Stimulated activated naive CD8-positive, alpha-beta T cell treated with anti-CD3 and anti-CD28 coated beads, Interleukin-15, amount 100 ng/mL, for 72 hours (primary cell): Measurements from ENCODE around the gene APBA3.

ENCODE experiments used
- ATAC-seq: fragments of 150-1000 bp; cut with Tn5 transposase; 2 replicates; pipeline ENCODE4 v1.10.0; 2021; ENCODE audit warnings: mild to moderate bottlenecking, moderate library complexity
- DNase-seq, 2 donors: peaks; one replicate each; pipeline ENCODE4 v3.0.0; 2021 to 2022
- H3K27ac Mint-ChIP-seq, 2 donors: one replicate each; pipeline ENCODE4 v1.8.0; 2022; ENCODE audit warnings: mild to moderate bottlenecking in 2 of 2, mixed read lengths in 2 of 2, moderate library complexity in 2 of 2
- H3K27me3 Mint-ChIP-seq: one replicate; pipeline ENCODE4 v1.8.0; 2022; ENCODE audit warnings: mixed read lengths
- H3K4me1 Mint-ChIP-seq: one replicate; pipeline ENCODE4 v1.8.0; 2022; ENCODE audit warnings: mild to moderate bottlenecking, mixed read lengths
- H3K4me3 Mint-ChIP-seq, 2 donors: one replicate each; pipeline ENCODE4 v1.8.0; 2022; ENCODE audit warnings: mild to moderate bottlenecking in 2 of 2, mixed read lengths in 2 of 2, moderate library complexity in 1 of 2
- H3K9me3 Mint-ChIP-seq, 2 donors: one replicate each; pipeline ENCODE4 v1.8.0; 2022; ENCODE audit warnings: mixed read lengths in 2 of 2

Gene APBA3

DNA sequence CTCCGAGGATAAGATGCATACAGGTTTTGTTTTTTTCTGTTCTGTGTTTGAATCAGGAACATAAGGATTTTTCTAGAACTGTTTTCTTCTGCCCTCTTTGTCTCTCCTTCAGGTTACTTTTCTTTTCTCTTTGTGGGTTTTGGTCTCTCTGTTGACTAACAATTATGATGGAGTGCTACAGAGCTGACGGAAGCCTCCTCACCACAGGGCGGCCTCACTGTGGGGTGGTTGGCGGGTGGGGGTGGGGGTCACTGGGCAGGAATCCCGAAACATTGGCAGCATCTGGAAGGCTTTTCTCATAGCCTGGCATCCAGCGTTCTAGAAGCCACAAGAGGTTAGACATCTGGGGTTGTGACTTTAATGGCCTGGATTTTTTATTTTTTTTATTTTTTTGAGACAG lies 36.6 kb upstream of the APBA3 start:
- ATAC-seq: peak; percentile 84
- Mint-ChIP-seq H3K27ac (no peak overlapping the region), H3K4me1 (peaks cover 38% of the 10 kb centered on the region), H3K4me3 (peak overlapping the region in 1 of 2 donors; percentile 30), H3K9me3 (peaks cover 8 to 9% of the 10 kb centered on the region in 2 donors), H3K27me3 (peaks cover 7% of the 10 kb centered on the region)
- DNase-seq: no peak

DNA sequence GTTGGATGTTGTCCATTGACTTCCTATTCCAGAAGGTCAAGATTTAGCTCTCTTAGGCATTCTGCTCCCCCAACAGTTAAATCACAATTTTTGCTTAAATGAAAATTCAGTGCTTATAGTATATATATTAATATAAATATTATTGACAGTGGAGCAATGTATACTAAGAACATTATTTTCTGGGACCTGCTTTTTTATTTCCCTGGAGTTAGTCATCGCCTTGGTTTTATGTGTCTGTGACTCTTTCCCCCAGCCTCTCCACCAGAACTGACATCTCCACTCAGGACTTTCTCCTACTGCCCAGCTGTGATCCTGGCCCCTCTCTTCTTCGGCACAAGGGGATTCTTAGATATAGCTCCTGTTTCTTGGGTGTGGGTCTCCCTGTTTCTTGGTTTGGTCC lies 34.9 kb upstream of the APBA3 start:
- Mint-ChIP-seq H3K4me3 (no peak overlapping the region), H3K4me1 (peaks cover 31% of the 10 kb centered on the region), H3K27ac (no peak overlapping the region), H3K27me3 (peaks cover 2% of the 10 kb centered on the region), H3K9me3 (peaks cover 8 to 9% of the 10 kb centered on the region in 2 donors)
- ATAC-seq: no peak
- DNase-seq: no peak

DNA sequence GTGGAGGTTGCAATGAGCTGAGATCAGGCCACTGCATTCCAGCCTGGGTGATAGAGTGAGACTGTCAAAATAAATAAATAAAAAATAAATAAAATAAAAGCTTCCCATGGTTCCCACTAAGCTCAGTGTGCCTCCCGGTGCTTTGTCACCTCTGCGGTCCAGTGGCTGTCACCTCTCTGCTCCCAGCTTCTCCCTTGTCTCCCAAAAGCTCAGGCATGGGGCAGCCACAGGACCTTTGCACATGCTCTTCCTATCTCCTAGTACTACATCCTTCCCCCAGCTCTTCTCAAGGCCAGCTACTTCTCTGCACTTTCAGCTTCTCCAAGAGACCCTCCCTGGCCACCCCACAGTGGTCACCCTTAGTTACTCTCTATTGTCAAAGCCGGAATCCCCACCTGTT lies 32.3 kb upstream of the APBA3 start:
- peaks cover 18% of the 10 kb centered on the region for H3K4me1 Mint-ChIP-seq
- ATAC-seq (no peak), DNase-seq (no peak)
- no peak overlapping the region for H3K27ac Mint-ChIP-seq
- H3K9me3 Mint-ChIP-seq: peaks cover 8 to 9% of the 10 kb centered on the region in 2 donors
- H3K27me3 Mint-ChIP-seq: no peaks in the 10 kb centered on the region
- no peak overlapping the region for H3K4me3 Mint-ChIP-seq

DNA sequence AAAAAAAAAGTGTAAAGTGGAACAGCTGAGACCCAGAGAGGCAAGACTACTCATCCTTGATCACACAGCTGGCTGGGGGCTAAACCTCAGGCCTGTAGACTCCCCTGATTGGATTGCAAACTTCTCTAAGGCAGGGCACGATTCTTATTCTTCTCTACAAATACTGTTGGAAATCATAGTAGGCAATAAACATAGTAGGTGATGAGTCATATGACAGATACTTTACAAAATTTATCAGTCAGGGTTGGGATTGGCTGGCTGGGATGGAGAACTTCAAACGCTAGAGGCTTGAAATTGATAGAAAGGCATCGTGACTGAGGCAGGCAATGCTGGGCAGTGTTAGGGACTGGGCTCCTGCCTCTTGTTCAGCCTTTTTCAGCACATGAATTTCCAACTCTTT lies 30.6 kb upstream of the APBA3 start:
- H3K27ac Mint-ChIP-seq: no peak overlapping the region
- no peaks in the 10 kb centered on the region for H3K27me3 Mint-ChIP-seq
- ATAC-seq (no peak), DNase-seq (no peak)
- peaks cover 10% of the 10 kb centered on the region for H3K4me1 Mint-ChIP-seq
- H3K4me3 Mint-ChIP-seq: no peak overlapping the region
- peaks cover 8% of the 10 kb centered on the region in 2 donors for H3K9me3 Mint-ChIP-seq

DNA sequence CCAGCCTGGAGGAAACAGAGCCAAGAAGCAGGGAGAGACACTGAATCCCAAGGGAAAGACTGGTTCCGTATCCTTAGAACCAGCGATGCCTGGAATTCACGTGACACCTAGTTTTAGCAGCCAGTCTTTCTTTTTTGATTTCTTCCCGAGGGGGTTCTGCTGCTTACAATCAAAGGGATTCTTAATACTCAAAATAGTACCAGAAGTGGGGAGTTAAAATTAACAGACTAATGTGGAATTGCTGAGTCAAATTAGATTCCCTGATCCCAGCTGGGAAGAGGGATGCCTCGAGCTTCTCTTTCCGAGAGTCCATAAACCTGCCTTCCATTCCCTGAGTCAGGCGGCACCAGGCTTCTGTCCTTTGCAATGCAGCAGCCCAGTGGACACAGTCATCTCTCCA lies 29.4 kb upstream of the APBA3 start:
- Mint-ChIP-seq H3K4me3 (no peak overlapping the region), H3K27me3 (no peaks in the 10 kb centered on the region), H3K4me1 (peaks cover 10% of the 10 kb centered on the region), H3K9me3 (no peaks in the 10 kb centered on the region), H3K27ac (no peak overlapping the region)
- DNase-seq (no peak), ATAC-seq (no peak)

DNA sequence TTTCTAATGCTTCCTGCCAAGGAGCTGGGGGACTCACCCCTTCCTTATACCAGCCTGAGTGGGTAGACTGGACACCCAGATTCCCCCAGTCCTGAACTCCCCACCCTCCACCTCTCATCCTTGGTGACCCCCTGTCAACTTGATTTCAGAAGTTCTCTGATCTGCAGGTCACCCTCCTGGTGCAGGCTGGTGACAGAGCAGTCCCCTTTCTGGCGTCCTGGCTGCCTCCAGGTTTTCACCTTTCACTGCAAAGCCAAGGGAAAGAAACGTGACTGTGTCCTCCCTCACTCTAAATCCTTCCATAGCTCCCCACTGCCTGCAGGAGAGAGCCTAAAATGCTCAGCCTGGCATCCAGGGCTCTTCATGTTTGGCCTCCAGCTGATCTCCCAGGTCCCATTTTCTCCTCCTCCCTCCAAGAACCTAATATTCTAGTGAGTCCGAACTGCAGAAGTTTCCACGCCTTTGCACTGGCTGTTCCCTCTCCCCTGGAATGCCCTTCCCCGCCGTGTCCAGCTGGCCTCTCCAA lies 28.8 kb upstream of the APBA3 start:
- Mint-ChIP-seq H3K27me3 (no peaks in the 10 kb centered on the region), H3K4me3 (no peak overlapping the region), H3K27ac (peak overlapping the region in 1 of 2 donors; percentile 72), H3K4me1 (peaks cover 12% of the 10 kb centered on the region), H3K9me3 (no peaks in the 10 kb centered on the region)
- no peak for DNase-seq
- no peak for ATAC-seq

DNA sequence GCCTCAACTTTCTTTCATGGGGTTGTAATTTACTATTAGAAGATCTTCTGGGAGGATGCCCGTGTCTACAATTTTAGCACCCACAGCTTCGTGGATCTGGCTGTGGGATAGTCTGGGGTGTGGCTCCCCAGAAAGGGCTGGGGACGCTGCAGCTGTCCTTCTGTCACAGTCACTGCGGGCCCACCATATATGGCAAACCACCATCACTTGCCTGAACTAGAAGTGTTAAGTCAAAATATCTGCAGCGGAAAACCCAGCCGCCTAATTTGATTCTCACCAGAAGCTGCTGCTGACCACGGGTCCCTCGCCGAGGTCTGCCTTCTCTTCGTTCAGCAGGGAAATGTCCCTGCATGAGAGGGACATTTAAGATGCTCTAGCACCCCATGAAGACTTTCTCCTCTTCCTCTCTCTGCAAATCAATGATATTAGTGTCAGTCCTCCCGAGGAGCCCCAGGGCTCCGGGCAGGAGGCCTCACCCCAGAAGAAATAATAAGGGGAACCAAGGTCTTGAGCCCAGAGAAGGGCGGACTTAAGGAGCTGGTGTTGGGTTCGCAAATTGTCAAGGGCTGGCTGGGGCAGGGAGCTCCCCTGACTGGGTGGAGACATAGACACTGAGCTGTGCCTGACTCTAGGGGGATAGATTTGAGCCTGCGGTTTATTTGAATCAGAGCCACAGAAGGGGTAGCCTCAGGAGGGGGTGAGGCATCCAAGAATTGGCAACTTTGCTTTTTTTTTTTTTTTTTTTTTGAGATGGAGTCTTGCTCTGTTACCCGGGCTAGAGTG lies 27.7 kb upstream of the APBA3 start:
- Mint-ChIP-seq H3K4me3 (no peak overlapping the region), H3K27ac (no peak overlapping the region), H3K27me3 (no peaks in the 10 kb centered on the region), H3K4me1 (peaks cover 23% of the 10 kb centered on the region), H3K9me3 (no peaks in the 10 kb centered on the region)
- DNase-seq (no peak), ATAC-seq (no peak)

DNA sequence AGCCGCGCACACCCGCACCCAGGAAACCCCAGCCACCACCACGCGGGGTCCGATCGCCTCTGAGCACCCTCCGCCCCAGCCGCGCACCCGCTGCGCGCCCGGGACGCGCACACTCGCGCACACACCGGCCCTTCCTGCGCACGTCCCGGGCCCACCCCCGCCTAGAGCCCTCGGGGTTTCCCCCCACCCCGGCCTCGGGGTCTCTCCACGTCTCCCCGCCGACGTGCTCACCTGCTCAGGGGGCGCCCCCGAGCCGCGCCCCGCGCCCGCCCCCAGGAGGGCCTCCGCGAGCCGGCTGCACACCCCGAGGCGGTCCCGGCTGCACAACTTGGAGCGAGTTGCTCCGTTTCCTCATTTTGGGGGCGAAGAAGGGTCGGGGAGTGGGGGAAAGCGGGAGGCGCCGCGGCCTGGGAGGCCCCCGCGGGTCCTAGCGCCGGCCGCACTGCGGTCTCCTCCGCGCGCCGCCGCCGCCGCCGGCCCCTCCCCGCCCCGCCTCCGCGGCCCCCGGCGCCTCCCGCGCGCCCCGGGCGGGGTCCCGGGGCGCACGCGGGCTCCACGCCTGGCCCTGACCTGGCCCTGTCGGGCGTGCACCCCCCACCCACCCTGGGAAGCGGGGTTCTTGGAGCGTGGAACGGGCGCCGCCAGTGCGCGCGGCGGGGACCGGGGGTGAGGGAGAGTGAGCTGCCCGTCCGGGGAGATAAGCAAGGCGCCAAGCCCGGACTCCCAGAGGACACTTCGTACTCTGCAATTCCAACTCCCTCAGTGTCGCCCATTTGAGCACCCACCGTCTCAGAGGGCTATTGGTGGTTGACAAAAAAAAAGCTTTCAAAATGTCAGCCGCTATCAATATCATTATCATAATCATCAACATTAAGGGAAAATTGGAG lies 24.7 kb upstream of the APBA3 start, which contains the start of gene MATK:
Gene MATK, minus strand, starts transcription at position 444 of the 887 bp plus-strand sequence. CDS start 1,246 bp downstream, outside the sequence.
- peak within 1 kb of the TSS in 1 of 2 donors; percentile 24 for H3K27ac Mint-ChIP-seq
- H3K4me3 Mint-ChIP-seq: peak within 1 kb of the TSS; percentile 72 to 85
- peak; percentile 69 for ATAC-seq
- peaks cover 12 to 16% of the 10 kb centered on the region in 2 donors for H3K9me3 Mint-ChIP-seq
- peak; percentile 39 to 43 for DNase-seq
- peaks cover 24% of the 10 kb centered on the region for H3K4me1 Mint-ChIP-seq
- no peaks in the 10 kb centered on the region for H3K27me3 Mint-ChIP-seq

DNA sequence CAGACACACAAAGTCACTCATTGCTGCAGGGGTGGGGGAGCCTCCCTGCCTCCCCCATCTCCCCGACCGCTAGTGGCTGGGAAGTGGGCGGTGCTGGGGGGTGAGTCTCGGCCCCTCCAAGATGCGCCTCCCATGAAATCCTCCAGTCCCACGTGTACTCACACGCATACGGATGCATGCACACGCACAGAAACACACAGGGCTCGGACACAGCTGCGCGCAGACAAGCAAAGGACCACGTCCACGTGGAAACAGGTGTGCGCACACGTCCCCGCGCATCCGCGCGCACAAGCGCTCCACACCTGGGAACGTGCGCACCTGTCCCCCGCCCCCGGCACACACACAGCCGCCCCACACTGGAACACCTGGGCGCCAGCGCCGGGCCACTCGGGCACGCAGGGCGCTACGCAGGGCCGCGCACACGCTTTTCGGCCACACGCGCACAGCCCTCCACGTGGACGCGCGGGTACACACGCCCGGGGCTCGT lies 24.0 kb upstream of the APBA3 start:
- Mint-ChIP-seq H3K4me1 (peaks cover 24% of the 10 kb centered on the region), H3K27ac (no peak overlapping the region), H3K4me3 (peak overlapping the region; percentile 72 to 85), H3K9me3 (peaks cover 12 to 17% of the 10 kb centered on the region in 2 donors), H3K27me3 (no peaks in the 10 kb centered on the region)
- ATAC-seq (peak; percentile 38), DNase-seq (peak in 1 of 2 donors; percentile 33)

DNA sequence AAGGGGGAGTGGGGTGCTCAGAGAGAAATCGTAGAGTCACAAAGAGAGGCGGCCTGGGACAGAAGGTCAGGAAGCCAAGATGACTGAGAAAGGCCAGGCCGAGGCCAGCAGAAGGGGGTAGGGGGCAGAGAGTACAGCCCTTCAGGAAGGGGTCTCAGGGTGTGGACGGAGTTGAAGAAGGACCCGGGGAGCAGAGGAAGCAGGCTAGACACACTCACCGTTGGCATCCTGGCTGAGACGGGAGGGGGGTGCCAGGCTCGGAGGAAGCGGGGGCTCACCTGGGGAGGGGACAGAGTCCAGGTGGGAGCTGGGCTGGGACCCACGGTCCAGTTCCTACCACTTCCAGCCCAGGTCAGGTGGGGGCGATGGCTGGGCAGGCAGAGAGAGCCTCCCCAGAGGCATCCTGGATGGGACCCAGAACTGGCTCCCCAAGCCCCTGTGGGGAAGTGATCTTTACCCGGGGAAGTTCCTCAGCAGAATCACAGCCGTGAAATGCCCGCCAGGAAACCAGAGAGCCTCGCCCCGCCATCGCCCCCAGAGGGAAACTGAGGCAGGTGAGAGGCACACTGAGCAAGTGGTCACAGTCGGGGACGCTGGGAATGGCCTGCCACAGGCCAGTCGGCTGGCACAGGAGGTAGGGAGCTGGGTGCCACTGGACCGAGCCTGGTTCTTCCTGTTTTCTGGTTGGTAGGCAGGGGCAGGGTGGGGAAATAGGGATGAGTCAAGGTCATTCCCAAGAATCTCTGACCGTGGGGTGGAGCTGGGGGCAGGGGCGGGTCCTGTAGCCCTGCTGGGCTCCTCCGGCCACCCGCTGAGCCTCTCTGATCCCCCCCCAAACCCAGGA lies 23.3 kb upstream of the APBA3 start:
- Mint-ChIP-seq H3K4me3 (peak overlapping the region; percentile 72 to 85), H3K27me3 (no peaks in the 10 kb centered on the region), H3K4me1 (peaks cover 24% of the 10 kb centered on the region), H3K9me3 (peaks cover 12 to 17% of the 10 kb centered on the region in 2 donors), H3K27ac (no peak overlapping the region)
- no peak for DNase-seq
- ATAC-seq: no peak

DNA sequence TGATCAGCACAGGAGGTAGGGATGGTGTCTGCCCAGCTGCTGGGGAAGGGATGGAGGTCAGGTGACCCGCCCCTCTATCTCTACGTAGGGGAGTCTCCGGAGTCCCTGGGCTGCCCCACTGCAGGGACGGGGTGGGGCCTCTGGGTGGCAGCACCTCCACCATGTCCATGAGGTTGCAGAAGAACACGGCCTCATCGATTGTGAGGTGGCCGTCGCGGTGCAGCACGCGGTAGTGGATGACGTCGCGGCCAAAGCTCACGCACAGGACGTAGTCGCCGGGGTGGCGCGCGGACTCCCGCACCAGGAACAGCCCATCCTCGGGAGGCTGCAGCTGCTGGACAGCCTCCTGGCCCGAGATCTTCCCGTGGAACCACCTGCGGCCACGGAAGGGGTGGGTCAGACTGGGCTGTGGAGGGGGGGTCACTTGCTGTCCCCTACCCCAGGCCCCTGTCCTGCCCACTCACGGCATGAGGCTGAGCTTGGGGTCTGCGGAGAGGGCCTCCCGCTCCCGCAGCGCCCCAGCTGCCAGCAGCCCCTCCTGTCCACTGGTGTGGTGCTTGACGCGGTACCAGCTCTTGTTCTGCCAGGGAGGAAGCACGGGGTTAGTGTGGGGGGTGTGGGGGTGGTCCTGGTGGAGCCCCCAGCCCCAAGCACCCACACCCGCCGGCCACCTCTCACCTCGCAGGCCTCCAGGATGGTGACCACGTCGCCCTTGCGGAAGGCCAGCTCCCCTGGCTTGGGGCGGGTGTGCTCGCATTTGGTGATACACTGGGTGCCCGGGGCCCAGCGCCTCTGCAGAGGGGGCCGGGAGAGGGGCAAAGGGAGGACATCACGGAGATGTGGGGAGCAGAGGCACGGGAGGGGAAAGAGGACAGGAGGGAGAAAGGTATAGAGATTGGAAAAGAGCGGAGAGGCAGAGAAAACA lies 22.4 kb upstream of the APBA3 start:
- Mint-ChIP-seq H3K27me3 (no peaks in the 10 kb centered on the region), H3K4me3 (peak overlapping the region; percentile 72 to 85), H3K27ac (no peak overlapping the region), H3K9me3 (peaks cover 12 to 17% of the 10 kb centered on the region in 2 donors), H3K4me1 (peaks cover 17% of the 10 kb centered on the region)
- DNase-seq (peak; percentile 54 to 58), ATAC-seq (peak; percentile 46)

DNA sequence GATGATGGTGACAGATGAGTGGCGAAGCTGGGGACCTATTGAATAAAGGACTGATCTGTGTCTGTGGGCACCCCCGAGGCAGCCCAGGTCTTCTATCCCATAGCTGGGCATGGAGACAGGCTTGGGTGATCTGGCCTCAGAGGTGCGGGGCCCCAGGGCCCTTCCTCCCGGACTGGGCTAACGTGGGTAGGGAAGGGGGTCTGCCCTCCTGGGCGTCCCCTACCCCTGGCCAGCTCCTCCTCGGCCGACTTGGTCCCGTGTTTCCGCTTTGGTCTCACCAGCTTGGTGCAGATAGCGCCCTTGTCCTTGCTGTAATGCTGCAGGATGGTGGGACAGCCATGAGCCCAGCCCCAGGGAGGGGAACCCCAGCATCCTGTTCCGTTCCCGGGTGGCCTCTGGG lies 21.4 kb upstream of the APBA3 start:
- no peak overlapping the region for H3K4me3 Mint-ChIP-seq
- DNase-seq (no peak), ATAC-seq (no peak)
- peaks cover 12 to 17% of the 10 kb centered on the region in 2 donors for H3K9me3 Mint-ChIP-seq
- no peaks in the 10 kb centered on the region for H3K27me3 Mint-ChIP-seq
- peak overlapping the region in 1 of 2 donors; percentile 63 for H3K27ac Mint-ChIP-seq
- H3K4me1 Mint-ChIP-seq: peaks cover 14% of the 10 kb centered on the region

DNA sequence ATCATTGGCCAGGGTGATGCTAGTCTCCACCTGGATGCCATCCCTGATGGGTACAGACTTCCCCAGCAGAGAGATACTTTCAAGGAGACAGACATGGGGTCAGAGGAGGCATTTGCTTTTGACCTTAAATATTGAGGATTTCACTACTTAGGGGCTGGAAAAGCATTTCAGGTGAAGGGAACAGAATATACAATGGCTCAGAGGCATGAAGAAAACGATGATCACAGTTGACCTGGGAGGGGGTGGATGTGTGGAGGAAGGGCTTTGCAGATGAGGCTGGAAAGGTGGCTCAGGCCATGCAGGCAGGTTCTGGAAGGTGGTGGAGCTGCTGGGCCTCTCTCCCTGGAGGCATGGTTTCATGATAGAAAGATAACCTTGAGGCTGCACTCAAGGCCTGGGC lies 20.8 kb upstream of the APBA3 start:
- no peak overlapping the region for H3K27ac Mint-ChIP-seq

DNA sequence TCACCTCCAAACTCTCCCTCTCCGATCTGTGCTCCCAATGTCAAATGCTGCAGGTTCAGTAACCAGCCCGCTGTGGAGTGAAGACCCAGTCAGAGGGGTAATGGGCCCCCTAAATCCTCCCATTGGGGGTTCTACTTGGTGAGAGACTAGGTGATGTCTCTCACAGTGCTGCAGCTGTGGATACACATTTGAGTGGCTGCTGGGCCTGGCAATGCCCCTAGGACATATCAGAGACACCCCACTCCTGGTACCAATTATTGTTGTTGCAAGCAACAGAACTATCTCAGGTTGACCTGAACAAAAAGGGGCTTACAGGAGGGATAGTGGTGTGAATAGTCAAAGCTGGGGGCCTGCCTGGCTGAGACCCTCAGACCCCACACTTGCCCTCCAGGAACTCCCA lies 20.1 kb upstream of the APBA3 start:
- H3K27me3 Mint-ChIP-seq: no peaks in the 10 kb centered on the region
- H3K27ac Mint-ChIP-seq: no peak overlapping the region
- no peak for ATAC-seq

More for the DNA sequence above, 20.8 kb upstream of the APBA3 start:
- Mint-ChIP-seq H3K4me3 (no peak overlapping the region), H3K9me3 (peaks cover 12 to 17% of the 10 kb centered on the region in 2 donors), H3K4me1 (peaks cover 14% of the 10 kb centered on the region), H3K27me3 (no peaks in the 10 kb centered on the region)
- DNase-seq (no peak), ATAC-seq (no peak)

More for the DNA sequence above, 20.1 kb upstream of the APBA3 start:
- peaks cover 14% of the 10 kb centered on the region for H3K4me1 Mint-ChIP-seq
- DNase-seq: no peak
- peaks cover 12 to 17% of the 10 kb centered on the region in 2 donors for H3K9me3 Mint-ChIP-seq
- H3K4me3 Mint-ChIP-seq: no peak overlapping the region
